SK-MEL-5 (cell line): Measurements from ENCODE around the gene LATS2. TPM values are rescaled to one million over a fixed set of nuclear protein-coding genes. Genes with fewer than 3 reads are reported as not detected.
A peak's percentile ranks its signal among the peaks of the same experiment; 100 is the strongest.
"Not testable (repeated sequence)": the region's sequence is repeated elsewhere in the genome, so short reads cannot be mapped to it uniquely, and the experiment has no call there.

Experiments used
- DNase-seq: peaks from one replicate; pipeline ENCODE4 v3.0.0-alpha.2; 2016; ENCODE audit warnings: low read depth, low spot score
- in situ Hi-C: cut with HindIII; loops from 2 replicates; pipeline ENCODE4 v1.10.0; 2016; ENCODE audit warnings: low sequenced_read_pairs, high pct_unique_total_duplicates, low pct_unique_long_range_greater_than_20kb
- total RNA-seq: library from RNA; depleted of rRNA; stranded (reverse); fragments of >200 nt; shearing (Covaris generic); gene quantifications from 2 replicates; pipeline ENCODE4 v1.2.3, GENCODE V29; 2014

The LATS2 gene
- total RNA-seq, 1 experiment from 2014 or later: 12.9 TPM

DNA sequence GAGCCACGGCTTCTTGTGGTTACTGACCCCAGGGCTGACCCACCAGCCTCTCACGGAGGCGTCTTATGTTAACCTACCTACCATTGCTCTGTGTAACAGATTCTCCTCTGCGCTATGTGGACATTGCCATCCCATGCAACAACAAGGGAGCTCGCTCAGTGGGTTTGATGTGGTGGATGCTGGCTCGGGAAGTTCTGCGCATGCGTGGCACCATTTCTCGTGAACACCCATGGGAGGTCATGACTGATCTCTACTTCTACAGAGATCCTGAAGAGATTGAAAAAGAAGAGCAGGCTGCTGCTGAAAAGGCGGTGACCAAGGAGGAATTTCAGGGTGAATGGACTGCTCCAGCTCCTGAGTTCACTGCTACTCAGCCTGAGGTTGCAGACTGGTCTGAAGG, 99.7 kb downstream of the LATS2 start:
- in situ Hi-C loops, DNase-seq: not testable (repeated sequence)

DNA sequence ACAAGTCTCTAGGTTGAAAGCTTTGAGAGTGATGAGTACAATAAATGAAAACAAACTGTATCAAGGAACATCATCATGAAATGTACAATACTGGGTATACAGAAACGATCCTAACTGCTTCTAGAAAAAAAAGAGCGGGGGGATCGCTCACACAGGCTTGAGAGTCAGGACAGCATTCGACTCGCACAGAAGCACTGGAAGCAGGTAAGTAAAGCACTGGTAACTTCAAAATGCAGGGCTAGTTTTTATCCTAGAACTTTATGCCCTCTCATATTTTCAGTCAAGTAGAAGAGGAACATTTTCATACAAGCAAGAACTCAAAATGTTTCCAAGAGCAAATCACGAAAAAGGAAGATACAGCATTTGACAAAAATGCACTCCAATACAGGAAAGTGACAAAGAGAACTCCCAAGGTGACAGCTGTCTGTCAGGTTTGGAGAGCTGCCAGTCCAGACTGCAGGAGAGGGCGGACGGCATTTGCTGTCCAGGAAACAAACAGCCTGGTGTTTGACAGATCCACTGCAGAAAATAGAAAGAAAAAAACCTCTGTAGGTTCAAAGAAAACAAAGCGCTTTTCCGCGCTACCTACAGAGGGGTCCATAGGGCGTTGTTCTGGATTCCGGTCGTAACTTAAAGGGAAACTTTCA, 100.6 kb downstream of the LATS2 start:
- DNase-seq: no peak
- in situ Hi-C loops: no loop called here

DNA sequence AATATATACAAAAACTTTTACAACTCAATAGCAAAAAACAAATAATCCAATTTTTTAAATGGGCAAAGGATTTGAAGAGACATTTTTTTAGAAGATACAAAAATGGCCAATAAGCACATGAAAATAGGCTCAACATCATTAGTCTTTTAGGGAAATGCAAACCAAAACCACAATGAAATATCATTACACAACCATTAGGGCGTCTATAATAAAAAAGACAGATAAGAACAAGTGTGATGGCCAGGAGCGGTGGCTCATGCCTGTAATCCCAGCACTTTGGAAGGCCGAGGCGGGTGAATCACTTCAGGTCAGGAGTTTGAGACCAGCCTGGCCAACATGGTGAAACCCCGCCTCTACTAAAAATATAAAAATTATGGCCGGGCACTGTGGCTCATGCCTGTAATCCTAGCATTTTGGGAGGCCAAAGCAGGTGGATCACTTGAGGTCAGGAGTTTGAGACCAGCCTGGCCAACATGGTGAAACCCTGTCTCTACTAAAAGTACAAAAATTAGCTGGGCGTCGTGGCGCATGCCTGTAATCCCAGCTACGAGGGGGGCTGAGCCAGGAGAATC, 104.3 kb downstream of the LATS2 start:
- DNase-seq, in situ Hi-C loops: not testable (repeated sequence)

DNA sequence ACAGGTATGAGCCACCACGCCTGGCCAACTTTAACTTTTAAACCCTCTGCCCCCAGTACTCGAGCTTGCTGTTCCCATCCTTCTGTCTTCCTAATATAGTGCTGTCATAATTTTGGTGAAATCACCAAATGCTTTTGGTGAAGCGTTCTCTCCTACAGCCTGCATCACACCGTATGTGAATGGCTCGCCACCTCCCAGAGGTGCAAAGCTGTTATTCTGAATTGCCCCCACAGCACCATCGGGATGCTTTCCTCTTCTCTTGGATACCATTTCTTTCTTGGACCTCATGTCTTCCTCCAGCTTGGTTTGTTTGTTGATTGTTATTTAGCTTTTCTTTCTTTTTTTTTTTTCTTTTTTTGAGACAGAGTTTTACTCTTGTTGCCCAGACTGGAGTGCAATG, 105.9 kb downstream of the LATS2 start:
- no peak for DNase-seq
- in situ Hi-C loops: no loop called here

DNA sequence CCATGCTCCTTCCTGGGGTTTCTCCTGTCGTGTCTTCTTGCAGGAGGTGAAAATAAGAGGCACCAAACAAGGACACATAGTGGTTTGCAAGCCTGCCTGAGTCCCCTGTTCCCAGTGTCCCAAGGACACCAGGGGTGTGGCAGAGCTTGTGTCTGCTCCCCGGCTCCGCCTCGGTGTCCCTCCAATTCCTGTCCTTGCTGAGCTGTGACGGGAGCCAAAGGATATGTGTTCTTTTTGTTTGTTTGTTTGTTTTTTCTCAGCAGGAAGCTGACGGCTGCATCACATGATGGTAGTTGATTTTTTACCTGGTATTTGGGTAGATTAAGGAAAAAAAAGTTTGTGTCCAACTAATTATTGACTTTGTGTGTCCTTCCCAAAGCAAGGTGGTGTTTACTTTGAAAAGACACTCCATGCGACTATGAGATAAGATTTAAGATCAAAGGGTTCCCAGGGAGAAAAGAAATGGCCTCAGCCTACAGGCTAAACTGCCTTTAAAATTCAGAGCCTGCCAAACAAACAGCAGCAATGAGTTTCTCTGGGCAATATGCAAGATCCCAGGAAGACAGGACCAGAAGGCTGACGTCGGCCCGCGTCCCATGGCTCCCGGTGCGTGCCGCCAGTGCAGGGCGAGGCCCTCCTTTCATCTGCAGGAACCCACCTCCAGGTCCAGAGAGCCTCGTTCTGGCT, 108.0 kb downstream of the LATS2 start:
- no peak for DNase-seq
- in situ Hi-C loops: no loop called here

DNA sequence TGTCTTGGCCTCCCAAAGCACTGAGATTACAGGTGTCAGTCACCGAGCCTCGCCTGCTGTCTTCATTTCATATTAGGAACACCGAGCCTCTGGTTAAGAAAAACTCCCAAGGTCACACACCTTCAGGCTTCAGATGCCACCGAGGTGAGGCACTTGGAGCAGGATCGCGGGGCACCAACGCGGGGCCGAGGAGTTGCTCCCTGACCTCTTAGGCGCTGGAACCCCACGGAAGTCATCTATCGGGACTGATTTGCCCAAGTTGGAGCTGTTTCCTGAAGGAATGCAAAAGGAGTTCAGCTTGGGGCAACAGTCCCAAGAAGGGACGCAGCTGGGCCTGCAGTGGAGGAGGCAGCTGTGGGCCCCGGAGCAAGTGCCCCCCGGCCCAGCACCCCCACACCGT, 108.5 kb downstream of the LATS2 start:
- in situ Hi-C loops: no loop called here
- DNase-seq: no peak

DNA sequence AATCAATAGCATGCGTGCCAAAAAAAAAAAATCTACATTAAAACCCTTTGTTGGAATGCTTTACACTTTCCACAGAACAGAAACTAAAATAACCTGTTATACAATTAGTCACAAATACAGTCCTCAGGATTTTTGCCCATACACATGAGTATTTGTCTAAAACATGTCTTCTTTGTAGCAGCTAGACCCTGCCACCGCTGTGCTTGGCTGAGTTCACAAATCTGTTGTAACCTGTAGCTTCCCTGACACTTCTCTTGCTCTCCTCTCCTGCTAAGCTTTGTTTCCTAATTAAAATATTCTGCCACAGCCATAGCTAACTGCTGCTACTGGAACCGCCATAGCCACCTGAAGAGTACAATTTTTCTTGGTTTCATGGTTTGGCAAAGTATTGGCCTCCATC, 113.4 kb downstream of the LATS2 start:
- in situ Hi-C loops, DNase-seq: not testable (repeated sequence)

DNA sequence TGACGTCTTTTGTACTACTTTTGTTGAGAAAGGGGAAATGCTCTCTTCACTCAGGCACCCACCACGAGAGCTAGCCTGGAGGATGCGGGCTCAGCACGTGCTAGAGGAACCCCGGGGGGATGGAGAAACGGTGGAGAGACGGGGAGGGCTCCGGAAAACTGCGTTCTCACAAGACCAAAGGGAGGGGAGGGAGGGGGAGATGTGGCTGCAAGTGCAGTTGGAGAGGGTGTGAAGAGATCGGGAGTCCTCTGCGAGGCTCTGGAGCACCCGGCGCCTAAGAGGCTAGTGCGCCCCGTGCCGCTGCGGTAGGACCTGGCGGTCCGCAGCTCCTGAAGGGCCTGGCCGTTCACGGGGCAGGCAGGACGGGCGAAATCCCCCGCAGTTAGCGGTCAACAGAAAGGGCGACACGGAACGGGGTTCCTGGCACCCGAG, 115.4 kb downstream of the LATS2 start:
- DNase-seq: no peak
- in situ Hi-C loops: no loop called here

DNA sequence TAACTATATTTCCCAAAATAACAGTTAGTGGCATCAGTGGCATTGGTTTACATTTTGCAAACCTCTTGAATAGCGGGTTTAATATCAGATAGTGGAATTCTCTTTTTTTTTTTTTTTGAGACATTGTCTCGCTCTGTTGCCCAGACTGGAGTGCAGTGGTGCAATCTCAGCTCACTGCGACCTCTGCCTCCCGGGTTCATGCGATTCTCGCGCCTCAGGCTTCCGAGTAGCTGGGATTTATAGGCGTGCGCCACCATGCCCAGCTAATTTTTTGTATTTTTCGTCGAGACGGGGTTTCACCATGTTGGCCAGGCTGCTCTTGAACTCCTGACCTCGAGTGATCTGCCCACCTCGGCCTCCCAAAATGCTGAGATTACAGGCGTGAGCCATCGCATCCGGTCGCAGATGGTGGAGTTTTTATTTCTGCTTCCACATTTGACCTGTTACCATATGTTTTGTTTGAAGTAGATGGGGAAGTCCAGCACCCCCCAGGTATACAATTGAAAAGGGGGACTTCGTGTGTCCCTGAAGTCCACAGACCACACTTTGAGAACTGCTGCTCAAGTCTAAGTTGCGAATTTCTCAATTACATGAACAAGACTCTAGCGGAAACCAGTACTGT, 118.3 kb downstream of the LATS2 start:
- DNase-seq: no peak
- in situ Hi-C loops: no loop called here

DNA sequence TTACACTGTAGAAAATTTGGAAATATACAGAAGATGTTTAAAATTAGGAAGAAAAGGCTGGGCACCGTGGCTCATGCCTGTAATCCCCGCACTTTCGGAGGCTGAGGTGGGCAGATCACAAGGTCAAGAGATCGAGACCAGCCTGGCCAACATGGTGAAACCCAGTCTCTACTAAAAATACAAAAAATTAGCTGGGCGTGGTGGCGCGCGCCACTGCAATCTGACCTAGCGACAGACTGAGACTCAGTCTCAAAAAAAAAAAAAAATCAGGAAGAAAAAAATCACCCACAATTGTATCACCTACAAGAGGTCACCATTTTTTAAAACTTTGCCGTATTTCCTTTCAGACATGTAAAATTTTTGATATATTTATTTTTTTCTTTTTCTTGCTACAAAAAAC, 120.9 kb downstream of the LATS2 start:
- DNase-seq, in situ Hi-C loops: not testable (repeated sequence)

DNA sequence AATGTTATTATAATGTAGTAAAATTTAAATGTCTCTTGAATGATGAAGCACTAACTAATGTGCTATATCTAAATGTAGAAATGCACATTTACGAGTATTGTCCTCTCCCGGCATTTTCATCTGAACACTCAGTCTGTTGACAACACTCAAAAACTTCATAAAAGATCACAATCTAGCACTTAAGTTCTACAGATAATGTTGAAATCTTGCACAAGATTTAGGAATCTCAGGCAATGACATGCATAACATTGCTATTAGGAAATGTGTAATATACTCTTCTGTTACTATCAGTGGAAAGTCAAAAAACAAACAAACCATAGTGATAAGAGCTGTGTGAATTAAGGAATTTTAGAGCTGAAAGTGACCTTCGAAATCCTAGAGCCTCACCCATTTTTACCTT, 121.3 kb downstream of the LATS2 start:
- DNase-seq: no peak
- in situ Hi-C loops: no loop called here

DNA sequence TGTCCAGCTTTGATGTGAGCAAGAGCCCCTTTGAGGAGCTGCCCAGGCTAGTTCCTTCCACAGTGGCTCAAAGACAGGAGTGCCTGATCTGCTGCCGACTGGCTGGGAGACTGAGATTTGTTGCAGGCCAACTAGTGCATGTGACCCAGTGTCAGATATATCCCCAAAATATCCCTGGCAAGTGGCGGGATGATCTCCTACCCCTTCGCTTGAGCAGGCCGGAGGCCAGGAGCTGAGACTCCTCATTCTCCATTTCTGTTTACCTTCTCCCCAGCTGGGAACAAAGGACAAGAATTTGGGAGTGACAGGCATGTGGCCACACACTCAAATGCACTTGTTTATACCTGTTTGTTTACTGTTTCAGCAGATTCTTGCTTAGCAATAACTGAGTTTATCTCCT, 121.7 kb downstream of the LATS2 start:
- DNase-seq: no peak
- in situ Hi-C loops: no loop called here

DNA sequence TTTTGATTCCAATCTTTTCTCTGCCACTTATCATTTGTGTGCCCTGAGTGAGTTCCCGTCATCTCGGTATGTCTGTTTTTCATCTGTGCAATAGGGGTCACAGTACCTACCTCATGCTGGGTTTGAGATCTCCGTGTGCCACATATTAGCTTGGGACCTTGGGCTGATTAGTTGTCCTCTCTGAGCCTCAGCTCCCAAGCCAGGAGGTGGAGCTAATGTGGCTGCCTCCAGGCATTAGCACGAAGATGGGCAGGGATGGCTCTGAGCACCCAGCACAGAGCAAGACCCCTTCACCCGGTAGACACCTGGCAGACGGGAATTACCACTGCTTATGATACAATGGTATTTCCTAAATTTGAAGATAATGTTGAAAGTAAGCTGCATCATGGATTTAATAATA, 123.1 kb downstream of the LATS2 start:
- peak; percentile 15 for DNase-seq
- in situ Hi-C loops: no loop called here

DNA sequence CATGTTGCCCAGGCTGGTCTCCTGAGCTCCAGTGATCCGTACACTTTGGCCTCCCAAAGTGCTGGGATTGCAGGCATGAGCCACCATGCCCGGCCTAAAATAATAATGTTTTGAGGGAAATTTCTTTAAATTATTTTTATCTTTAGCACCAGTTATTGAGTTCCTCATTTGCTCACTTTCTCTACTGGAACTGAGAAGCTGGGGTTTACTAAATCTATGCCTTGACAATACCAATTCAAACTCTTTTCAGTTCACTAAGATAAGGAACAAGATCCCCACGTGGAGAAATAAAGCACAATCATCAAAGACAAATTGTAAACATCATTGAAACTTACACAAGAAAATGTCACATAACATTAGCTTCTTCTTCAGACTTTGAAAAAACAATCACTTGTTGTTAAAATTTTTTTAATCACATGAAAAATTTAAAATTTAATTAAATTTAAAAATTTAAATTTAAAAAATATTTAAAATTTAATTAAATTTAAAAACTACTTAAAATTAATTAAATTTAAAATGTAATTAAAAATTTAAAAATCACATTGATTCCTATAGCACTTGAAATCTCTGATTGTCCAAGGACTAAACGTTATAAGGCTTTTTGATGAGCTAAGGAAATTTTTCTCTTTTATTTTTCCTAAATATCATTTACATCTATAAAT, 133.7 kb downstream of the LATS2 start:
- no peak for DNase-seq
- in situ Hi-C loops: no loop called here

DNA sequence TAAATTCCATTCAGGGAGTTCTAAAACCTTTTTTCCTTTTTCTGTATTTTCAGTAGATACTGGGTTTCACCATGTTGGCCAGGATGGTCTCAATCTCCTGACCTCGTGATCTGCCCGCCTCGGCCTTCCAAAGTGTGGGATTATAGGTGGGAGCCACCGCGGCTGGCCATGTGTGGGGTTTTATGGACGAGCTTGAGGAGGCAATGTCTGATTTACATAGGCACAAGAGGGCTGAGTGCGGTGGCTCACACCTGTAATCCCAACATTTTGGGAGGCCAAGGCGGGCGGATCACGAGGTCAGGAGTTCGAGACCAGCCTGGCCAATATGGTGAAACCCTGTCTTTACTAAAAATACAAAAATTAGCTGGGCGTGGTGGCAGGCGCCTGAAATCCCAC, 136.0 kb downstream of the LATS2 start:
- in situ Hi-C loops: not testable (repeated sequence)

DNA sequence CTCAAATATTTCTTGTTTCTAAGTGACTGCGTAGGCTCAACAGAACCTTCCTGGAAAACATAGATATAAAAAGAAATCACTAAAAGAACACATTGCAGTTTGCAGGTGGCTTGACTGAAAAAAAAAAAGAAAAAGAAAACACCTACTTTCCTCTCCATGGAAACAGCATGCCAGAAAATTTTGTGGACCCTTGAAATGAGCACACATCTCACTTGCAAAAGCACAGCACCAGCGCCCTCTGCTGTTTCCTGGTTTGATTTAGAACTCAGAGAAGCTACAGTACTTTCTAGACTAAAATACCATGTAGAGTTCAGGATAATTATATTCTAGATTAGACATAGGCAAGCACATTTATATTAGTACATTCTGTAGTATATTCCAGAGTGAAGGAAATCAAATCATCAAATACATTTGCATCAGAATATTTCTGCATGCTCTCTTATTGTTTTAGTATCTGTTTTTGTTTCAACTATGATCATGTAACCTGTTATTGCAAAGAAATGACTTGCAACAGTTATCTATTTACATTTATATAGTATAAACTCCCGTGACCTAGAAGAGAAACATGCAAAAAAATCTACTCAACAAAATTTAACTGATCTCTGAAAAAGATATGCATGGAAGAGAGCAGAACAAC, 136.5 kb downstream of the LATS2 start:
- in situ Hi-C loops: no loop called here
- DNase-seq: peak; percentile 89

More for the DNA sequence above, 136.0 kb downstream of the LATS2 start:
- DNase-seq: not testable (repeated sequence)

DNA sequence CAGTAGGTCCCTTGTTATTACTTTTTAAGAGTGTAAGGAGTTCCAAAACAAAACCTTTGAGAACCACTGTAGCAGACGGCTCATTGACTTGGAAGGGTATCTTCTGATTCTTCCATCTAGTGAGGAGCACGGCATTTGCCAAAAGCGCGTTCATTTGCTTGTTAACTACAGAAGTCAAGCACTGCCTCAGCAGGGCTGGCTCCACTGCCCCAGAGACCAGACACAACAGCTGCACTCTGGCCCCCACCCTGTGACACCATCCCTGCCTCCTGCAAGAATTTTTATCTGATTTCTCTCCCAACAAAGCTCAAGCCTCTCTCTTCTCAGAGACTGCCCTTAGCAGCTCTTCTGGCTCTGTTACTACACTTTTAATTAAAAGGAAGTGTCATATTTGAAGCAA, 138.1 kb downstream of the LATS2 start:
- in situ Hi-C loops: no loop called here
- no peak for DNase-seq
